ENCODE measurements around the gene KSR1. TPM values are rescaled to one million over a fixed set of nuclear protein-coding genes. Genes with fewer than 3 reads are reported as not detected.

The KSR1 gene
- total and polyA plus RNA-seq, 2 experiments from 2014 or later: 7.8 to 53.2 TPM

GRCh38 chr17:27531469-27531961 is 75.3 kb downstream of the KSR1 start (continued):
- no peak for TF ChIP-seq ZNF462 (CRISPR knock-in tag; IDR thresholded peaks at IDR 0.05)
- TF ChIP-seq EZH2phosphoT487 (IDR thresholded peaks at IDR 0.05; ENCODE audit: unreplicated experiment): no peak

- Histone ChIP-seq H4K20me1 (replicated peaks; ENCODE audit: insufficient read depth) (peaks cover 3% of the 10 kb centered on the region; the same call in 1 of the 2 replicates), H3K36me3 (ENCODE audit: insufficient read depth) (no peaks in the 10 kb centered on the region), H3K4me3 (no peak overlapping the region), H3K79me2 (replicated peaks; ENCODE audit: insufficient read depth) (peaks cover 93% of the 10 kb centered on the region), H3K4me1 (ENCODE audit: insufficient read depth) (peaks cover 21% of the 10 kb centered on the region), H3K9me2 (ENCODE audit: insufficient read depth) (no peaks in the 10 kb centered on the region), H3F3A (replicated peaks; ENCODE audit: low read depth) (no peaks in the 10 kb centered on the region), H3K4me2 (no peak overlapping the region), H3K27me3 (ENCODE audit: insufficient read depth) (no peaks in the 10 kb centered on the region), H2AFZ (no peak overlapping the region), H3K27ac (ENCODE audit: low read depth) (0 out of 2 replicates have a peak overlapping the region, but pooled peaks have one; percentile 32)
- Mint-ChIP-seq H3K27ac (peak overlapping the region; percentile 38), H3K4me1 (peaks cover 60% of the 10 kb centered on the region), H3K27me3 (ENCODE audit: insufficient read depth, low read depth, poor library complexity) (peaks cover 4% of the 10 kb centered on the region), H3K36me3 (ENCODE audit: low read depth) (no peaks in the 10 kb centered on the region; the same call in 2 of the 3 replicates), H3K9me3 (no peaks in the 10 kb centered on the region), H3K4me3 (no peak overlapping the region)
- DNase-seq (ENCODE audit: low spot score): peak; percentile 28
- no peak for ATAC-seq
- TF ChIP-seq, protein P1, sequence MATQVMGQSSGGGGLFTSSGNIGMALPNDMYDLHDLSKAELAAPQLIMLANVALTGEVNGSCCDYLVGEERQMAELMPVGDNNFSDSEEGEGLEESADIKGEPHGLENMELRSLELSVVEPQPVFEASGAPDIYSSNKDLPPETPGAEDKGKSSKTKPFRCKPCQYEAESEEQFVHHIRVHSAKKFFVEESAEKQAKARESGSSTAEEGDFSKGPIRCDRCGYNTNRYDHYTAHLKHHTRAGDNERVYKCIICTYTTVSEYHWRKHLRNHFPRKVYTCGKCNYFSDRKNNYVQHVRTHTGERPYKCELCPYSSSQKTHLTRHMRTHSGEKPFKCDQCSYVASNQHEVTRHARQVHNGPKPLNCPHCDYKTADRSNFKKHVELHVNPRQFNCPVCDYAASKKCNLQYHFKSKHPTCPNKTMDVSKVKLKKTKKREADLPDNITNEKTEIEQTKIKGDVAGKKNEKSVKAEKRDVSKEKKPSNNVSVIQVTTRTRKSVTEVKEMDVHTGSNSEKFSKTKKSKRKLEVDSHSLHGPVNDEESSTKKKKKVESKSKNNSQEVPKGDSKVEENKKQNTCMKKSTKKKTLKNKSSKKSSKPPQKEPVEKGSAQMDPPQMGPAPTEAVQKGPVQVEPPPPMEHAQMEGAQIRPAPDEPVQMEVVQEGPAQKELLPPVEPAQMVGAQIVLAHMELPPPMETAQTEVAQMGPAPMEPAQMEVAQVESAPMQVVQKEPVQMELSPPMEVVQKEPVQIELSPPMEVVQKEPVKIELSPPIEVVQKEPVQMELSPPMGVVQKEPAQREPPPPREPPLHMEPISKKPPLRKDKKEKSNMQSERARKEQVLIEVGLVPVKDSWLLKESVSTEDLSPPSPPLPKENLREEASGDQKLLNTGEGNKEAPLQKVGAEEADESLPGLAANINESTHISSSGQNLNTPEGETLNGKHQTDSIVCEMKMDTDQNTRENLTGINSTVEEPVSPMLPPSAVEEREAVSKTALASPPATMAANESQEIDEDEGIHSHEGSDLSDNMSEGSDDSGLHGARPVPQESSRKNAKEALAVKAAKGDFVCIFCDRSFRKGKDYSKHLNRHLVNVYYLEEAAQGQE (IDR thresholded peaks at IDR 0.05; ENCODE audit: unreplicated experiment): no peak
- no peak for TF ChIP-seq CREB1 (CRISPR knock-in tag; IDR thresholded peaks at IDR 0.05; ENCODE audit: low read depth)
- TF ChIP-seq ZNF114 (CRISPR knock-in tag; IDR thresholded peaks at IDR 0.05): no peak
- TF ChIP-seq STAT1 (IDR thresholded peaks at IDR 0.05; ENCODE audit: unreplicated experiment): no peak
- TF ChIP-seq, protein P2, sequence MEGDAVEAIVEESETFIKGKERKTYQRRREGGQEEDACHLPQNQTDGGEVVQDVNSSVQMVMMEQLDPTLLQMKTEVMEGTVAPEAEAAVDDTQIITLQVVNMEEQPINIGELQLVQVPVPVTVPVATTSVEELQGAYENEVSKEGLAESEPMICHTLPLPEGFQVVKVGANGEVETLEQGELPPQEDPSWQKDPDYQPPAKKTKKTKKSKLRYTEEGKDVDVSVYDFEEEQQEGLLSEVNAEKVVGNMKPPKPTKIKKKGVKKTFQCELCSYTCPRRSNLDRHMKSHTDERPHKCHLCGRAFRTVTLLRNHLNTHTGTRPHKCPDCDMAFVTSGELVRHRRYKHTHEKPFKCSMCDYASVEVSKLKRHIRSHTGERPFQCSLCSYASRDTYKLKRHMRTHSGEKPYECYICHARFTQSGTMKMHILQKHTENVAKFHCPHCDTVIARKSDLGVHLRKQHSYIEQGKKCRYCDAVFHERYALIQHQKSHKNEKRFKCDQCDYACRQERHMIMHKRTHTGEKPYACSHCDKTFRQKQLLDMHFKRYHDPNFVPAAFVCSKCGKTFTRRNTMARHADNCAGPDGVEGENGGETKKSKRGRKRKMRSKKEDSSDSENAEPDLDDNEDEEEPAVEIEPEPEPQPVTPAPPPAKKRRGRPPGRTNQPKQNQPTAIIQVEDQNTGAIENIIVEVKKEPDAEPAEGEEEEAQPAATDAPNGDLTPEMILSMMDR (conservative IDR thresholded peaks at IDR 0.05; ENCODE audit: low read depth in 2 of 2): no peak
- TF ChIP-seq NANOG (IDR thresholded peaks at IDR 0.05; ENCODE audit: borderline replicate concordance): no peak
- TF ChIP-seq EZH2phosphoT487 (IDR thresholded peaks at IDR 0.05; ENCODE audit: unreplicated experiment): no peak
Observed at GRCh38 chr17:27532269-27533263, 76.3 kb downstream of the KSR1 start.
